ELF-1 (cell line): Measurements from ENCODE around the gene NLGN4X.
A peak's percentile ranks its signal among the peaks of the same experiment; 100 is the strongest.
"Not testable (repeated sequence)": the region's sequence is repeated elsewhere in the genome, so short reads cannot be mapped to it uniquely, and the experiment has no call there.

Experiments used
- DNase-seq: peaks from one replicate; pipeline ENCODE4 v3.0.0-alpha.2; 2016; ENCODE audit warnings: low read depth, low spot score

The NLGN4X gene

DNA sequence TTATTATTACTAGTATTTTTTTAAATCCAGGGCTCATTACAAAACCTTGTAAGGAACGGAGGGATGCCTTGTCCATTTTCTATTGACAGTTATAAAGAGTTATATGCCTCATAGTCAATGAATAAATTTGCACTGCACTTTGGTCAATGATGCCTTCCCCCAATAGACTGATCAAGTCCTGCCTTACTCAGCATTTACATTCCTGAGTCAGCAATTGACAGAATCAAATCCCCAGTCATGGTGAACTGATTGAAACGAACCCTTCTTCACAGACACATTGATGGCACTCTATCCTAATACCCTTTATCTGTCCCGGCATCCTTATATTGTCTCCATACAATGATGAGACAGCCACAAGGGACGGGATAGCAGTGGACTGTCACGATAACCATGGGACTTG, 213.2 kb downstream of the NLGN4X start:
- DNase-seq = no peak

DNA sequence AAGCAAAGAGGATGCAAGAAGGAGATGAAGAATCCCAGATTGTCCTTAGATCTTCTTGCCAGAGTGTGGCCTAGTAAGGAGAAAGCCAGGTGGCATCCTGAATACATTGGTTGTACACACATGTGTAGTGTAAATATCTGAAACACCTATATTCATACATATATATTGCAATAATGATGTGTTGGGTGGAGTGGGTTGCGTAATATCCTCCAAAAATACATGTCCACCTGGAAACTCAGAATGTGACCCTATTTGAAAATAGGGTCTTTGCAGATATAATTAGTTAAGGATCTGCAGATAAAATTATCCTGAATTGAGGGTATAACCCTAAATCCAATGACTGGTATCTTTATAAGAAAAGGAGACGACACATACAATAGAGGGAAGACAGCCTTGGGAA, 216.3 kb downstream of the NLGN4X start:
- no peak for DNase-seq

DNA sequence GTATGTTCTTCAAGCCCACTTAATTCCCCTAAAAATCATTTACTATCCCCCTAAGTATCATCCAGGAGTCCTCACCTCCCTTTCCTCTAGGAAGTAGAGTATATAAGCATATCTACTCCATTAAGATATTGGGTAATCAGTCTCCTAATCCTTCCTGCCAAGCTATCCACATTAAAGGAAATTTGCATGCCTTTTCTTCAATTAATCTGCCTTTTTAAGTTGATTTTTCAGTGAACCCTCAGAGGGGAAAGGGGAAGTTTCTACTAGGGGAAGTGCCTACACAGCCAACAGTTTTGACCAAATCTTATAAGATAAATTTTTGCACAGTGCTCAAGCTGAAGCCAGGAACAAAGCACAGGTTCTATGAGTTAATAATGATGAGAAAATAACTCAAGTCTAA, 222.8 kb downstream of the NLGN4X start:
- DNase-seq = no peak

DNA sequence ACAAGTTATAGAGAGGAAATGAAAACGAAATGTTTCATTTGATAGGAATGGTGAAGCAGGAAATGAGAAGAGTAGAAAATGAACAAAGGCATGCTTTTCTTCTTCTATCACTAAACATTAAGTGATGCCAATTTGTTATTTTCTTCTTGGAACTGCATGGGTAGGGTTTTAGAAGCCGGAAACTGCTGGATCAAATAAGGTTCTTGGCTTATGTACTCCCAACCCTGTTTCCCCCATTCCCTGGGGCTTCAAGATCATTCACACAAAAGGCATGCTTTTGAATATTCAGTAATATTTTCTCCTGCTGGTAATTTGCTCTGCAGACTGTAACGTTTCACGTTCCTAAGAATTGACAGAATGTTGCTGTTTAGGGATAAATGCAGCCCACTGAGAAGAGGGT, 224.1 kb downstream of the NLGN4X start:
- no peak for DNase-seq

DNA sequence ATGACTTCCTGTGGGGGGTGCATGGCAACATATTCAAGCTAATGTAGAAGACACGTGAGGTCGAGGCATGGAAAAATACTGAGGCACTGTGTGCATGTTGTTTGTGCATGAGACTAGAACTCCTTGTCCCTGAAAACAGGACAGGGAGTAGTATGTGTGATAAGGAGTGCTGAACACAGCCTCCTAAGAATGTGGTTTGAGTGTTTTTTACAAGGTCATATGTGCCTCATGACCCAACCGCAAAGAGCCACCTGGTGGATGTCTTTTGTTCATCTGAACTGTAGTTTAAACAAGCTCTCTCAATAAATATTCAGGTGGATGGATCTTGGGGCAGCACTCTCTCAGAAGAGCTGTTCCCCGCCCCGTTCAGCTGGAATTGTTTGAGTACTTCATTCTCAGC, 226.6 kb downstream of the NLGN4X start:
- DNase-seq = no peak

- no peak for DNase-seq
Observed at GRCh38 chrX:5998901-5999300, 229.8 kb downstream of the NLGN4X start.

DNA sequence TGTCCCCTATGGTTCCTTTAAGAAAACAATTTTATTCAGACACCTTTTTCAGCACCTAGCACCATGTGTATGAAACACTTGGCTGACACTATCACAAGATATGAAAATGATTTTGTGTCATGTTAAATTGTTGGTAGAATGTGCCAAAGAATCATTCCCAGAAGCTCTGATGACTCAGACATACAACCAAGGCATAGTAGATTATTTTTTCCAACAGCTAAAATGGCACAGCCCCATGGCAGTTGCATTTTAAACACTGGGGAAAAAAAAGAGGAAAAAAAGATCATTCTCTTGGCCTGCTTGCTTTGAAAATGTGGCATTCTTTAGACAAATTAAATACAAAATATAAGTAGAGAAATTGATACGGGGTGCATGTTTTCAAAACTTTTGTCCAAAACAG, 230.2 kb downstream of the NLGN4X start:
- no peak for DNase-seq

GRCh38 chrX:5991393-5991792, 237.3 kb downstream of the NLGN4X start:
- DNase-seq = no peak

GRCh38 chrX:5979338-5979737, 249.3 kb downstream of the NLGN4X start:
- no peak for DNase-seq

GRCh38 chrX:5976332-5976731, 252.3 kb downstream of the NLGN4X start:
- DNase-seq = no peak

- no peak for DNase-seq
Observed at GRCh38 chrX:5971300-5971699, 257.4 kb downstream of the NLGN4X start.

- peak; percentile 8 for DNase-seq
Observed at GRCh38 chrX:5965406-5965805, 263.3 kb downstream of the NLGN4X start.

- no peak for DNase-seq
Observed at GRCh38 chrX:5959286-5959685, 269.4 kb downstream of the NLGN4X start.

- no peak for DNase-seq
Observed at GRCh38 chrX:5958523-5958922, 270.1 kb downstream of the NLGN4X start.

DNA sequence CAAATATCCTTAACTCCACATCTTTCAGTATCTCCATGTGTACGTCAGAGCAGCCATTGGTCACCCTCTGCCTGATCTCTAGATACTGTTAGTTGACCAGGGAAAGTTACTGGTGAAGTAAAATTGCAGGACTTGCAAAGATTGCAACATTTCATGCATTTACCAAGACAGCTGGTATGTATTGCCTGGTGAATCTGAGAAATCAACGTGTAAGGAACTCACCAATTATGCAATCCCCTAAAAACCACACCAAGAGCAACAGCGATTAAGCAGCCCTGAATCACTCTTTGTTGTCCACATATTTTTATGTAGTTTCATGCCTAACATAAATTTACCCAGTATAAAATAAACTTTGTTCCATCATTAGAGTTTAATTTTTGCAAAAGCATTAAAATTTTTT, 271.2 kb downstream of the NLGN4X start:
- DNase-seq = no peak

- no peak for DNase-seq
Observed at GRCh38 chrX:5936438-5936837, 292.2 kb downstream of the NLGN4X start.

GRCh38 chrX:5928224-5928623, 300.4 kb downstream of the NLGN4X start:
- DNase-seq = no peak

DNA sequence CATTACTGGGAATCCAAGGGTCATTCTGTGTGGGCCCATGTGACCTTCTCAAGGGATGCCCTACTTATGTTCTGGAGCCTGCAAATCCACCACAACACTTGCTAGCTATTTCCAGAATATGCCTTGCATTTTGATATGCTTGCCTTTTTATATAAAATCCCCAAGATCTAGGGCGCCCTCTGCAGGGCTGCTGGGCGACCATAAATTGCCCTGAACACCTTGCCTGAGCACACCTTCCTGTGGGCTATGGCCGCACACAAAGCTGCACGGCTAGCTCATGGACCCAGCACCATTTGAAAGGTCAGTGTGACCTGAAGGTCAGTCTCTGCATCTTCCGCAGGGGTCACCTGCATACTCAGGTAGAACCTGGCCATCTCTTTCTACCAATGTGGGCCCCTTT, 311.7 kb downstream of the NLGN4X start:
- DNase-seq = peak; percentile 3

- DNase-seq = no peak
Observed at GRCh38 chrX:5915783-5916182, 312.9 kb downstream of the NLGN4X start.

DNA sequence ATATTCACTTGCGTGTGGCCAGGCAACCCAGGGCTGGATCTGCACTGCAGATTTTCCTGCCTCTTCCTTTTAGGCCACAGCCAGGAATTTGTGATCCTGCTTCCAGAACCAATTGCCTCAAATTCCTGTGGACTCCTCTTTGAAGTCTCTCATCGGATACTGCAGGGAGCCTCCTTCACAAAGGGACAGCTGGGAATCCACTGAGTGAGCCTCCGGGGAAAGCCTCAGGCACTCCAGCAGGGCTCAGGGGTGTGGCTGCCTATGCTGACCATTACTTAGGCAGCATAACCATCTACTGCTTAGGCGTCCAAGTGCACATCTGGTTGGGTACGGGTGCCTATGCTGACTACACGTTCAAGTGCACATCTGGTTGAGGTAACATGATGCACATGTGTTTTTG, 321.5 kb downstream of the NLGN4X start:
- peak; percentile 88 for DNase-seq

- not testable (repeated sequence) for DNase-seq
Observed at GRCh38 chrX:5903586-5904190, 325.0 kb downstream of the NLGN4X start.

- no peak for DNase-seq
Observed at GRCh38 chrX:5898463-5898862, 330.2 kb downstream of the NLGN4X start.

DNA sequence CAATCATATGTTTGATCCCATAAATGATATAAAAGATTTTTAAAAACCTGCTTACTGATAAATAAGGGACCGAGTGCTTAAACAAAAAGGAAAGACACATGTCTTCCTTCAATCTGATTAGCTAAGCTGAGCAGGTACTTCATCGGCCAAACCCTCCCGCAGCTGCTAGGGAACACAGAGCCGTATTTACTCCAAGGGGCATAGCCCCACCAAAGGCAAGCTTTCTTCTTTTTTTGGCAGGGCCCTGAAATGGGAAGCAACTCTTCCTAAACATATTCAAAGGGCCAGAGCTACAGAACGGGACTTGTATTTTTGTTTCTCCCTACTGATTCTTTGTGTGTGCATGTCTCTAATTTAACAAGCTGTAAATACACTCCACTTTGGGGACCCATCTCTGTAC, 337.3 kb downstream of the NLGN4X start:
- no peak for DNase-seq

GRCh38 chrX:5876984-5877596, 351.6 kb downstream of the NLGN4X start:
- peak; percentile 42 for DNase-seq
